ENCODE results near the gene DMAC2L.
"Not testable (repeated sequence)": the region's sequence is repeated elsewhere in the genome, so short reads cannot be mapped to it uniquely, and the experiment has no call there.

DMAC2L gene

GRCh38 chr14:50333014-50333509 is 20.9 kb downstream of the DMAC2L start:
- no peak for DNase-seq

DNA sequence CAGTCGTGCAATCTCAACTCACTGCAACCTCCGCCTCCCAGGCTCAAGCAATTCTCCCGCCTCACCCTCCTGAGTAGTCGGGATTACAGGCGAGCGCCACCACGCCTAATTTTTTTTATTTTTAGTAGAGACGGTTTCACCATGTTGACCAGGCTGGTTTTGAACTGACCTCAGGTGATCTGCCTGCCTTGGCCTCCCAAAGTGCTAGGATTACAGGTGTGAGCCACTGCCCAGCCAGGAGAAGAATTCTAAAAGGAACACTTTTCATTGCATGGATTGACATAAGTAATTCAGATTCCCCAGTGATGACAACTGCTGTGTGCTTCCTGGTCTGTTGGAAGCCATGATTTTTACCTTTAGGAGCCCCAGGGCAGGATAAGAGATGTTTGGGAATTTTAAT is 22.1 kb downstream of the DMAC2L start:
- no peak for DNase-seq

- DNase-seq: no peak
Measured at GRCh38 chr14:50335389-50335788, 23.3 kb downstream of the DMAC2L start.

- no peak for DNase-seq
Measured at GRCh38 chr14:50335989-50336824, 24.1 kb downstream of the DMAC2L start.

- no peak for DNase-seq
Measured at GRCh38 chr14:50338587-50338986, 26.5 kb downstream of the DMAC2L start.

DNA sequence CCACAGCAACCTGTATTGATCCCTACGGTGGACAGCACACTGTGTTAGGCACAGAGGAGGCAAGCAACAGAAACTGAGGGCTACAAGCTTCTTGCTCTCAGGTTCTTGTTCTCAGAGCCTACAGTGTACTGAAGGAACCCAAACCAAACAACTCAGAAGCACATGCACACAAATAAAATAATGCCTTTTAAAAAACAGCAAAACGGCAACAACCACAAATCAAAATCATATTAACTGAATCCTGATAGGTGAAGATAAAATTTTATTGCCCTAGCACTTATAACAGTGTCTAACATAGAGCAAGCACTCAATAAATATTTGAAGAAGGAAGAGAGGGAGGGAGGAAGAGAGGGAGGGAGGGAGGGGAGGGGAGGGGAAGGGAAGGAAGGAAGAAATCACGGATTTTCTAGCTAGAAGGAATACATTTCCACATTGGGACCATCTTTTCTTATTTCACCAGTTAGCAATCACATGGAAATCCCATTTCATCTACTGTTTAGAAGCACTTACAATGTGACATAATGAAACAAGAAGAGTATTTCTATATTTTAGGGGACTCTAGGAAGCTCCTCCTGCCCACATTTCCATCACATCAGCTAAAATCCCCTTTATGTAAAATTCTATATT is 27.2 kb downstream of the DMAC2L start:
- no peak for DNase-seq

GRCh38 chr14:50340045-50340444 is 27.9 kb downstream of the DMAC2L start:
- DNase-seq: no peak

- DNase-seq: no peak
Measured at GRCh38 chr14:50340963-50341362, 28.8 kb downstream of the DMAC2L start.

GRCh38 chr14:50342221-50343078 is 30.3 kb downstream of the DMAC2L start:
- DNase-seq: no peak

- DNase-seq: no peak
Measured at GRCh38 chr14:50343434-50343833, 31.3 kb downstream of the DMAC2L start.

DNA sequence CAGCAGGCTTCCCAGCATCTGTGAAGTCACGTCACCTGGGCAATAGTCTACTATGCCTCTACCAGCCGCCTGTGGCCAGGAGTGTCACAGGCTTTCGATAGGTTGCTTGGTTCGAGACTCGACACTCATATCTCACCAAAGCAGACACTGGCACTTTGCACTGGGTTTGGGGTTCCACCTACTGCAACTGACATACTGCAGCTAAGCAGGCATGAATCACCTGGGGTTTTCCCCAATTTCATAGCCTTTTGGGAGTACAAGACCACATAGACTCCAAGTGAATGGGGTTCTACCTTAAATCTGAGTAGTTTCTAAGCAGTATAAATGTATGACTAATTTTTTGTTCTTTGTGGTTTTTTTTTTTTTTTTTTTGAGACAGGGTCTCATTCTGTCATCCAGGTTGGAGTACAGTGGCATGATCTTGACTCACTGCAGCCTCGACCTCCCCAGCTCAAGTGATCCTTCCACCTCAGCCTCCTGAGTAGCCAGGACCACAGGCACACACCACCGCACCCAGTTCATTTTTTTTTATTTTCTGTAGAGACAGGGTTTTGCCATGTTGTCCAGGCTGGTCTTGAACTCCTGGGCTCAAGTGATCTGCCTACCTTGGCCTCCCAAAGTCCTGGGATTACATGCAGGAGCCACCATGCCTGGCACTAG is 32.1 kb downstream of the DMAC2L start:
- no peak for DNase-seq

DNA sequence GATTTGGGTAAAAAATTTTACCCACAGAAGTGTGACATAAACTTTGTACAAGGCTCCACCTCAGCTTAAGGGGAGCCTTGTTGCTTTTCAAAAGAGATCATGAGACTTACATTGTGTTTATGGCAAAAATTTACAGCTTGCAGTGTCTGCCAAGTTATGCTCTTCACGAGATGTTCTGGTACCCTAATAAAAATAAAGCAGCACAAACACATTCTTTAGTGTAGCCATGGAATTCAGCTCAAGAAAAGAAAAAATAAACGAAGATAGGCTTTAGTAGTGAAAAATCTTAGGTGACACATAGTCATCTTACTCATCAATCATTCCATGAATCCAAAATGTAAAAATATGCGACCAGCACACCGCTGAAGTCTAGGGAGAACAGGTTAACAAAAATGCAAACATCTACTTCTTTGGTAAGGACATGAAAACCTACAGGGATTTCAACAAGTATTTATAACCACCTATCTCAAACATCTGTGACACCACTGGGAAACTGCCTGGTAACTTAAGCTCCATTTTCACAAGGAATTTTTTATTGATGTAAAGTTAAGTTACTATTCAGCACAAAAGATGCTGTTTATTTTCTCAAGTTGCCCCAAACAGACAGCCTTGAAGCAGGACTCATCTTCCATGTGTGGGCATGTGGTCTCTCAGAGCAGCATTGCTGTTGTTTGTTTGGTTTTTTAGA is 32.9 kb downstream of the DMAC2L start:
- DNase-seq: no peak

GRCh38 chr14:50345846-50346422 is 33.8 kb downstream of the DMAC2L start:
- no peak for DNase-seq

DNA sequence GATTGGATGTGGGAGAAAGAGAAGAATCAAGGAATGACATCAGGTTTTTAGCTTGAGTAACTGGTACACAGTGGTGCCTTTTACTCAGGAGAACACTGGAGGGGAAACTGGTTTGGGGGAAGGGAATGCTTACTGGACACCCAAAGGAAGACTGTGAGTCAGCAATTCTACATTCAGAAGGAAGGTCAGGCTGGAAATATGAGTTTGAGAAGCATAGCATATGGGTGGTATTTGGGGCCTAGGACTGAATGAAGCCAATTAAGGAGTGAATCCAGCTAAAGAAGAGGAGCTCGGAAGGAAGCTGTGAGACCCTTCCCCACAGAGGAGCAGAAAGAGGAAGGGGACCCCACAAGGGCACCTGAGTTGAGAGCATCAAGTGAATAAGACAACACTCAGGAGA is 35.4 kb downstream of the DMAC2L start:
- DNase-seq: no peak

DNA sequence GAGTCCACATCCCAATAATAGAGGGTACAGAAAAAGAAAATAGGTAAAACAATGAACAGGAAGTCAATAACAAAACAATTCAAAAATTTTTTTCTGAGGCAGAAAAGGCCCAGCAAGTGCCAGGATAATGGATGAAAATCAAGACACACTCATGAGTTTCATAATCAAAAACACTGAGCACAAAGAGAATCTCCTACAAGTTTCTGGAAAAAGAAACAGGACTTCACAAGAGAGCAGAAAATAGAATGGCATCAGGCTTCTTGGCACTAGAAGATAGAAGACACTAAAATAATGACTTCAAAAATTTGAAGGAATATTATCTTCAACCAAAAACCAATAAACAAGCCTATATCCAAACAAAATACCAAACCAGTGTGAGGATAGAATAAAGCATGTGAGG is 36.8 kb downstream of the DMAC2L start:
- DNase-seq: no peak

DNA sequence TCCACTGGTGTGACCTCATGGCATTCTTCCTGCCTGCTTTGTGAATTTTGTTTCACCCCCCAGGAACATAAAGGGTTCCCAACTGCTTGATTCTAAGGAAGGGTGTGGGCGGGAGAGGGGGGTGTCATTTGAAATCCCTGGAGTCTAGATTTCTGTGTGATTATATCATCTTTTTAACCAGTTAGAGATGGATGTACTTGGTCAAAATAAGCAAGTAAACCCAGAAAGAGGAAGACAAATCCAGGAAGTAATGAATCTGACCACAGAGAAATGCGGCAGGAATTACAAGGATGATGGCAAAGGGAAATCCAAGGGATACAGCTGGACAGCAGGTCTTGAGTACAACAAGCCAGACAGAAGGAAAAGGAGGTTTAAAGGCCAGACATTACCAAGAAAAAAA is 38.9 kb downstream of the DMAC2L start:
- no peak for DNase-seq

DNA sequence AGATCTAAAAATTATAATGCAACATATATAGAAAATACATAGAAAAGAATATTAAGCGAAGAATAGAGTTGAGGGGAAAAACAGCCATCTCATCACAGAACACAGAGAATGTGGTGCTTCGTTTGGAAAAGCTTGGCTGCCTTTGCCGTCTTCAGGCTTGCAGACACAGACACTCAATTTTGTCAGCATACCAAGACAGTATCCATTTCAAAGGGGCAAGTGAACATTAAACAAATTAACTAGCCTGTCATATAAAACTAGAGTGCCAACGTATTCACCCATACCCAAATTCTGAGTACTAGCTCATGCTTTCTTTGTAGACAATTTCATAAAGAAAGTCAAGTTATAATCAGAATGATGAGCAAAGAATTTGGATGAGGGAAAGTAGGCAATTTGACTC is 40.5 kb downstream of the DMAC2L start:
- no peak for DNase-seq

GRCh38 chr14:50353126-50353525 is 41.0 kb downstream of the DMAC2L start:
- no peak for DNase-seq

DNA sequence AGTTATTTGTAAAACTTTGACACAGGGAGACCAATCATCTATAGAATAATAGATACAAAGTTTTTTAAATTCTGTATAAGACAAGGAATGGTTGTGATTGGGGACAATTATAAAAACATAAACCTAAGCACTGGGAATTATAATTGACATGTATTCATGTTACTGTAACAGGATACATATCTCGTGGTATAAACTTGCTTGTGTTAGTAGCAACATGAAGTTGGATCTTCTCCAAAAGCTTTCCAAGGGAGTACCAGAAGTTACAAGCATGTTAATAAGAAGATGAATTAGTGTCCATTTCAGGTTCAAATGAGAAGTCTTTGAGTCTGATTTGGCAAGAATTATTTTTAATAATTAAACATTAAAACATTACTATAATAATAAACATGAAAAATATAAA is 42.4 kb downstream of the DMAC2L start:
- DNase-seq: no peak

DNA sequence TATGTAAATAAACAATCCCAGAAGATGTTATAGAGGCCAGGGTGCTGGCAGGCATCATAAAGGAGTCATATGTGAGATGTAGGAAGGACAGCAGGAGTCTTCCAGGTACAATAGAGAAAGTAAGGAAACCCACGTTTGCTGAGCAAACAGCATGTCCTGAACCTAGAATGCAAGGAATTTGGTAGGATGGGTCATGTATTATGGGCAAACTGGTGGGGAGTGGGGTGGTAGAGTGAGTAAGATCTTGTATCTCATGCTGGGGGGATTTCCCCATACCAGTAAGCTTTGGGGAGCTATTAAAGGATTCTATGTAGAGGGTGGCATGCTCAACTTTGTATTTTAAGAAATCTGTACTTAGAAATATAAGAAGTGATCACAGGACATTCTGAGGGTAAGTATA is 43.6 kb downstream of the DMAC2L start:
- no peak for DNase-seq

- DNase-seq: not testable (repeated sequence)
Measured at GRCh38 chr14:50356283-50356682, 44.2 kb downstream of the DMAC2L start.

- no peak for DNase-seq
Measured at GRCh38 chr14:50357124-50357523, 45.0 kb downstream of the DMAC2L start.
